Upper lobe of left lung (tissue), 6 donors: ENCODE results near the gene FHIT. TPM values are rescaled to one million over a fixed set of nuclear protein-coding genes. Genes with fewer than 3 reads are reported as not detected.

Experiments used
- ATAC-seq, 2 donors: fragments of 200-7000 bp; cut with Tn5 transposase; one replicate each; pipeline ENCODE4 v1.9.1; 2022; ENCODE audit warnings: mild to moderate bottlenecking in 2 of 2, moderate library complexity in 2 of 2; ENCODE audit not compliant: low FRiP score in 2 of 2
- DNase-seq, 2 donors: peaks; one replicate each; pipeline ENCODE4 v3.0.0-alpha.2; 2019 to 2020
- H3K27ac ChIP-seq, 4 donors: fragments of 200-600 bp; sonication (generic); one replicate each; pipeline ENCODE4 v1.5.1; 2016 to 2019
- H3K27me3 ChIP-seq, 4 donors: fragments of 200-600 bp; sonication (generic); one replicate each; pipeline ENCODE4 v1.5.1; 2017 to 2019
- H3K36me3 ChIP-seq, 4 donors: fragments of 200-600 bp; sonication (generic); one replicate each; pipeline ENCODE4 v1.5.1; 2016 to 2019
- H3K4me1 ChIP-seq, 4 donors: fragments of 200-600 bp; sonication (generic); one replicate each; pipeline ENCODE4 v1.5.1; 2018 to 2019
- H3K4me3 ChIP-seq, 4 donors: fragments of 200-600 bp; sonication (generic); one replicate each; pipeline ENCODE4 v1.5.1; 2017 to 2019; ENCODE audit warnings: mild to moderate bottlenecking in 2 of 4, moderate library complexity in 1 of 4
- H3K9me3 ChIP-seq, 4 donors: fragments of 200-600 bp; sonication (generic); one replicate each; pipeline ENCODE4 v1.5.1; 2018 to 2019
- CTCF ChIP-seq, 6 experiments: fragments of 450-650 bp in 4 of 6; fragments of 200-600 bp in 2 of 6; sonication (generic) in 2 of 6; IDR thresholded peaks; one replicate each; pipeline ENCODE4 v1.5.1; 2016 to 2019; ENCODE audit warnings: antibody characterized with exemption in 6 of 6
- EP300 ChIP-seq, 4 donors: sonication (generic); formaldehyde crosslinking; IDR thresholded peaks; one replicate each; pipeline ENCODE4 v1.5.1; 2017; ENCODE audit warnings: antibody characterized with exemption in 4 of 4, control low read depth in 2 of 4
- POLR2A ChIP-seq, 4 donors: fragments of 450-650 bp; IDR thresholded peaks; one replicate each; pipeline ENCODE4 v1.5.1; 2016 to 2017; ENCODE audit warnings: antibody characterized with exemption in 4 of 4, mild to moderate bottlenecking in 2 of 4
- POLR2AphosphoS5 ChIP-seq, 2 donors: sonication (generic); formaldehyde crosslinking; IDR thresholded peaks; one replicate each; pipeline ENCODE4 v1.5.1; 2017; ENCODE audit warnings: antibody characterized with exemption in 2 of 2
- WGBS, 2 donors: methylation state at CpG; one replicate each; pipeline ENCODE4 v1.1.5; 2017 to 2018; 5-methylcytosine and 5-hydroxymethylcytosine counted together
- total RNA-seq, 6 donors: library from RNA; depleted of rRNA in 4 of 6; stranded (reverse); fragments of >200 nt in 4 of 6; gene quantifications; one replicate each; pipeline versions ENCODE4 v1.1.0 to v1.2.1, GENCODE V29; 2016 to 2021
- donor health status: DM: no; HTN: no; CAD: no; lungs with moderate emphysema.
- donor health status: DM: no; HTN: yes; CAD: no; lungs with severe emphysema.

FHIT gene
- total RNA-seq, 6 donors from 2014 or later = 6.8 to 56.6 (median 11.1) TPM

- Histone ChIP-seq H3K36me3 (no peaks in the 10 kb centered on the region), H3K9me3 (peaks cover 0 to 12% (median 7%) of the 10 kb centered on the region in 4 donors), H3K27ac (no peak overlapping the region), H3K27me3 (no peaks in the 10 kb centered on the region), H3K4me1 (no peaks in the 10 kb centered on the region), H3K4me3 (no peak overlapping the region)
- ATAC-seq (no peak), DNase-seq (no peak)
- WGBS, 2 donors = 3 to 50% methylated on average over 1 of the region's 1 CpG
- TF ChIP-seq POLR2A (IDR thresholded peaks at IDR 0.05) = no peak
- TF ChIP-seq EP300 (IDR thresholded peaks at IDR 0.05) = no peak
- TF ChIP-seq POLR2AphosphoS5 (IDR thresholded peaks at IDR 0.05) = no peak
- TF ChIP-seq CTCF (IDR thresholded peaks at IDR 0.05) = no peak
Observed at GRCh38 chr3:60781935-60782334, 469.3 kb downstream of the FHIT start.

- H3K36me3 ChIP-seq = no peaks in the 10 kb centered on the region
- H3K27me3 ChIP-seq = no peaks in the 10 kb centered on the region
- TF ChIP-seq EP300 (IDR thresholded peaks at IDR 0.05) = no peak
- no peak for TF ChIP-seq POLR2AphosphoS5 (IDR thresholded peaks at IDR 0.05)
- no peak for TF ChIP-seq CTCF (IDR thresholded peaks at IDR 0.05)
- TF ChIP-seq POLR2A (IDR thresholded peaks at IDR 0.05) = no peak
- H3K4me1 ChIP-seq = no peaks in the 10 kb centered on the region
- WGBS, 2 donors = 89 to 94% methylated on average over 7 of the region's 7 CpGs
- ATAC-seq (no peak), DNase-seq (no peak)
- peaks cover 0 to 21% (median 7%) of the 10 kb centered on the region in 4 donors for H3K9me3 ChIP-seq
- H3K27ac ChIP-seq = no peak overlapping the region
- H3K4me3 ChIP-seq = no peak overlapping the region
Observed at GRCh38 chr3:60779637-60780036, 471.6 kb downstream of the FHIT start.

GRCh38 chr3:60775985-60776384 is 475.3 kb downstream of the FHIT start:
- H3K9me3 ChIP-seq = peaks cover 0 to 20% (median 2%) of the 10 kb centered on the region in 4 donors
- no peak for DNase-seq
- 96 to 97% methylated on average over 2 of the region's 2 CpGs for WGBS, 2 donors
- no peak overlapping the region for H3K4me3 ChIP-seq
- H3K27me3 ChIP-seq = no peaks in the 10 kb centered on the region
- TF ChIP-seq EP300 (IDR thresholded peaks at IDR 0.05) = no peak
- no peak overlapping the region for H3K27ac ChIP-seq
- no peaks in the 10 kb centered on the region for H3K4me1 ChIP-seq
- ATAC-seq = no peak
- no peaks in the 10 kb centered on the region for H3K36me3 ChIP-seq

GRCh38 chr3:60774617-60775016 is 476.6 kb downstream of the FHIT start:
- no peak overlapping the region for H3K27ac ChIP-seq
- no peaks in the 10 kb centered on the region for H3K36me3 ChIP-seq
- no peak for ATAC-seq
- no peak for TF ChIP-seq POLR2AphosphoS5 (IDR thresholded peaks at IDR 0.05)
- TF ChIP-seq CTCF (IDR thresholded peaks at IDR 0.05) = no peak
- TF ChIP-seq POLR2A (IDR thresholded peaks at IDR 0.05) = no peak
- no peak for TF ChIP-seq EP300 (IDR thresholded peaks at IDR 0.05)
- H3K4me3 ChIP-seq = no peak overlapping the region
- no peaks in the 10 kb centered on the region for H3K4me1 ChIP-seq
- WGBS, 2 donors = 88 to 91% methylated on average over 2 of the region's 2 CpGs
- peaks cover 0 to 9% (median 0%) of the 10 kb centered on the region in 4 donors for H3K9me3 ChIP-seq
- H3K27me3 ChIP-seq = no peaks in the 10 kb centered on the region
- no peak for DNase-seq

- Histone ChIP-seq H3K4me1 (no peaks in the 10 kb centered on the region), H3K27ac (no peak overlapping the region), H3K36me3 (no peaks in the 10 kb centered on the region), H3K4me3 (no peak overlapping the region), H3K9me3 (peaks cover 0 to 9% (median 0%) of the 10 kb centered on the region in 4 donors), H3K27me3 (no peaks in the 10 kb centered on the region)
- ATAC-seq (no peak), DNase-seq (no peak)
- TF ChIP-seq CTCF (IDR thresholded peaks at IDR 0.05) = no peak
- no peak for TF ChIP-seq POLR2AphosphoS5 (IDR thresholded peaks at IDR 0.05)
- no peak for TF ChIP-seq EP300 (IDR thresholded peaks at IDR 0.05)
- TF ChIP-seq POLR2A (IDR thresholded peaks at IDR 0.05) = no peak
- WGBS, 2 donors = 100% methylated on average over 3 of the region's 3 CpGs
Observed at GRCh38 chr3:60772584-60772983, 478.7 kb downstream of the FHIT start.
